Gastroesophageal sphincter (tissue), 4 donors: ENCODE measurements around the gene TMSB4X. TPM values are rescaled to one million over a fixed set of nuclear protein-coding genes. Genes with fewer than 3 reads are reported as not detected.
A peak's percentile ranks its signal among the peaks of the same experiment; 100 is the strongest.

Experiments
- ATAC-seq: fragments of 150-250 bp; one replicate; pipeline ENCODE4 v1.9.1; 2016; ENCODE audit warnings: mild to moderate bottlenecking, moderate library complexity
- H3K27ac ChIP-seq, 4 donors: fragments of 200-600 bp; sonication (generic) in 3 of 4; 1 replicate in 3 of 4; 2 replicates in 1 of 4; pipeline ENCODE4 v1.5.1; 2016 to 2019
- H3K27me3 ChIP-seq: fragments of 200-600 bp; sonication (generic); one replicate; pipeline ENCODE4 v1.5.1; 2019
- H3K36me3 ChIP-seq, 2 donors: fragments of 200-600 bp; sonication (generic); one replicate each; pipeline ENCODE4 v1.5.1; 2019; ENCODE audit warnings: control low read depth in 1 of 2
- H3K4me1 ChIP-seq, 3 donors: fragments of 200-600 bp; sonication (generic); 1 replicate in 2 of 3; 2 replicates in 1 of 3; pipeline ENCODE4 v1.5.1; 2016 to 2019; ENCODE audit warnings: control low read depth in 2 of 3
- H3K4me3 ChIP-seq, 2 donors: fragments of 200-600 bp; sonication (generic); one replicate each; pipeline ENCODE4 v1.5.1; 2019; ENCODE audit warnings: mild to moderate bottlenecking in 1 of 2, moderate library complexity in 1 of 2
- H3K9me3 ChIP-seq, 3 donors: fragments of 200-600 bp; sonication (generic); one replicate each; pipeline ENCODE4 v1.5.1; 2017 to 2019; ENCODE audit warnings: control low read depth in 2 of 3
- CTCF ChIP-seq, 4 experiments: fragments of 200-600 bp in 2 of 4; fragments of 450-650 bp in 2 of 4; sonication (generic) in 1 of 4; IDR thresholded peaks; one replicate each; pipeline ENCODE4 v1.5.1; 2017 to 2019; ENCODE audit warnings: antibody characterized with exemption in 4 of 4, mild to moderate bottlenecking in 2 of 4, moderate library complexity in 2 of 4
- EP300 ChIP-seq: sonication (generic); formaldehyde crosslinking; IDR thresholded peaks from one replicate; pipeline ENCODE4 v1.6.1; 2017; ENCODE audit warnings: antibody characterized with exemption, mild to moderate bottlenecking
- POLR2A ChIP-seq, 2 donors: fragments of 450-650 bp; IDR thresholded peaks; one replicate each; pipeline ENCODE4 v1.6.1; 2017; ENCODE audit warnings: antibody characterized with exemption in 2 of 2, mild to moderate bottlenecking in 2 of 2, moderate library complexity in 1 of 2
- POLR2AphosphoS5 ChIP-seq: sonication (generic); formaldehyde crosslinking; IDR thresholded peaks from one replicate; pipeline ENCODE4 v1.6.1; 2017; ENCODE audit warnings: antibody characterized with exemption
- WGBS, 2 donors: methylation state at CpG; one replicate each; pipeline ENCODE4 v1.1.5; 2018; ENCODE audit warnings: low coverage in 1 of 2; 5-methylcytosine and 5-hydroxymethylcytosine counted together
- total RNA-seq, 4 donors: library from RNA; depleted of rRNA; stranded (reverse); fragments of >200 nt; gene quantifications; one replicate each; pipeline ENCODE4 v1.1.0, GENCODE V29; 2016

TMSB4X gene
- total RNA-seq, 4 donors from 2014 or later = 2,260 to 4,561 (median 3,693) TPM

DNA sequence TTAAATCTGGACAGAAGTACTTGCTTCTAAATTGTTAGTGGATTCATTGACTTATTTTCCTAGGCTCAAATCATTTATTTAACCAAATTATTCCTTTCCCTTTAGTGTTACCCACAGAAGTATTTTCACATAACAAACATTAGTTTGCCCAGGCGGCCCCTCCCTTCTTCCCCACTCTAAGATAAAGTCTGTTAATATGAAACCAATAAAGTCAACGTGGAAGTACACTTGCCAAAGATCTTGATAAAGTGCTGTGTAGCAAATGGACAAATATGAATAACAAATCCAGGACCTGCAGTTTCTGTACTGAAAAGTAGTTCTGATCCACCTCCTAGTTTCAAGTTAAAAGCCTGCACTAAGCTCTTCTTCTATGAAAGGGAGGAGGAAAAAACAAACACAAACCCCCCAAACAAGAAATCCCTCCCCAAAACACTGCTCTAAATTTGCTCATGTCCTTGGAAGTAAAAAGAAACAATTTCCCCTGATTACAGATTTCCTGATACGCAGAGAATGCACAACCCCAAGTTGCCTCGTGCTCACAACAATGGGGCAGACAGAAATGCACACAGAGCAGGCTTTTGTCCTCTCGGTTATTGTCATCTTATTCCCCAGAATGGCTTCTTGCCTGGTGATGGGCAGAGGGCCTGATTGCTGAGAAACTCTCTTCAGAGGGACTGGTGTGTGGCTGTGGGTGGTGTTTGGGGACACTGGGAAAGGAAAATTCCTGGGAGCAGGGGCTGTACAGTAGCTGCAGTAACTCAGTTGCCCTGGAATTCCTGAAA lies 23.2 kb downstream of the TMSB4X start:
- Histone ChIP-seq H3K9me3 (no peaks in the 10 kb centered on the region), H3K27me3 (no peaks in the 10 kb centered on the region), H3K4me3 (no peak overlapping the region), H3K27ac (peak overlapping the region in 1 of 4 donors; percentile 19), H3K4me1 (peaks cover 0 to 3% (median 0%) of the 10 kb centered on the region in 3 donors), H3K36me3 (no peaks in the 10 kb centered on the region)
- TF ChIP-seq EP300 (no peak), CTCF (IDR thresholded peaks at IDR 0.05) (no peak), POLR2AphosphoS5 (no peak), POLR2A (IDR thresholded peaks at IDR 0.05) (no peak)
- 34 to 41% methylated on average over 4 of the region's 5 CpGs for WGBS, 2 donors
- no peak for ATAC-seq

GRCh38 chrX:12999422-12999821 lies 24.5 kb downstream of the TMSB4X start:
- Histone ChIP-seq H3K36me3 (no peaks in the 10 kb centered on the region), H3K27me3 (no peaks in the 10 kb centered on the region), H3K27ac (no peak overlapping the region), H3K9me3 (no peaks in the 10 kb centered on the region), H3K4me3 (no peak overlapping the region), H3K4me1 (no peaks in the 10 kb centered on the region)
- no peak for ATAC-seq
- no peak for TF ChIP-seq POLR2AphosphoS5
- no peak for TF ChIP-seq CTCF (IDR thresholded peaks at IDR 0.05)
- TF ChIP-seq EP300 = no peak
- TF ChIP-seq POLR2A (IDR thresholded peaks at IDR 0.05) = no peak
- 70 to 72% methylated on average over 9 of the region's 9 CpGs for WGBS, 2 donors

DNA sequence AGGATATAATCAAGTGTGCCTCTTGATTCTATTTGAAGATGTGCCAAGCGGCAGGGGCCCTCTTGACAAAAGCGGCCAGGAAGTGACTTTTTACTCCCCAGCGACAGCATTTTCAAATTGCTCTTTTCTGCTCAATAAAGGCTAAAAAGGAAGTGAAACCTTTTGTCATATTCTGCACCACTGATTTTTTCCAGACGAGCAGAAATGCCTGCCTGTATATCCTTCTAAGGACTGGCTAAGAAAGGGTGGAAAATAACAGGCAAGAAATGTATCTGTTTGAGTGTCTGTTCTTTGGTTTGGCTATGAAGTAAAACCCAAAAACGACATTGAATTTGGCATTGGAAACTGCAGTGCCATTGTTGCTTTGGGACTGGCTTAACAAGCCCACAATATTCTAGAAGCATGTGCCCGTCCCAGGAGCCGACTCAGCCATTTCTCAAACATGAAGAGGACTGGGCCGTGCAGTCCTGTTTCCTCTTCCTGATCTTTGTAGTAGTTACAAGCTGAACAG lies 25.4 kb downstream of the TMSB4X start:
- Histone ChIP-seq H3K27ac (peak overlapping the region in 2 of 4 donors; percentile 19 to 25), H3K36me3 (no peaks in the 10 kb centered on the region), H3K9me3 (no peaks in the 10 kb centered on the region), H3K4me1 (no peaks in the 10 kb centered on the region), H3K4me3 (no peak overlapping the region), H3K27me3 (no peaks in the 10 kb centered on the region)
- TF ChIP-seq EP300 (no peak), POLR2AphosphoS5 (no peak), POLR2A (IDR thresholded peaks at IDR 0.05) (no peak), CTCF (IDR thresholded peaks at IDR 0.05) (no peak)
- WGBS, 2 donors = 40 to 44% methylated on average over 2 to 8 of the region's 8 CpGs
- no peak for ATAC-seq

GRCh38 chrX:13001097-13001496 lies 26.2 kb downstream of the TMSB4X start:
- ATAC-seq = no peak
- H3K27me3 ChIP-seq = no peaks in the 10 kb centered on the region
- H3K27ac ChIP-seq = peak overlapping the region in 1 of 4 donors; percentile 19
- H3K4me1 ChIP-seq = peaks cover 0 to 4% (median 0%) of the 10 kb centered on the region in 3 donors
- no peaks in the 10 kb centered on the region for H3K9me3 ChIP-seq
- 92 to 100% methylated on average over 2 to 3 of the region's 5 CpGs for WGBS, 2 donors
- no peak for TF ChIP-seq POLR2AphosphoS5
- no peaks in the 10 kb centered on the region for H3K36me3 ChIP-seq
- H3K4me3 ChIP-seq = no peak overlapping the region

DNA sequence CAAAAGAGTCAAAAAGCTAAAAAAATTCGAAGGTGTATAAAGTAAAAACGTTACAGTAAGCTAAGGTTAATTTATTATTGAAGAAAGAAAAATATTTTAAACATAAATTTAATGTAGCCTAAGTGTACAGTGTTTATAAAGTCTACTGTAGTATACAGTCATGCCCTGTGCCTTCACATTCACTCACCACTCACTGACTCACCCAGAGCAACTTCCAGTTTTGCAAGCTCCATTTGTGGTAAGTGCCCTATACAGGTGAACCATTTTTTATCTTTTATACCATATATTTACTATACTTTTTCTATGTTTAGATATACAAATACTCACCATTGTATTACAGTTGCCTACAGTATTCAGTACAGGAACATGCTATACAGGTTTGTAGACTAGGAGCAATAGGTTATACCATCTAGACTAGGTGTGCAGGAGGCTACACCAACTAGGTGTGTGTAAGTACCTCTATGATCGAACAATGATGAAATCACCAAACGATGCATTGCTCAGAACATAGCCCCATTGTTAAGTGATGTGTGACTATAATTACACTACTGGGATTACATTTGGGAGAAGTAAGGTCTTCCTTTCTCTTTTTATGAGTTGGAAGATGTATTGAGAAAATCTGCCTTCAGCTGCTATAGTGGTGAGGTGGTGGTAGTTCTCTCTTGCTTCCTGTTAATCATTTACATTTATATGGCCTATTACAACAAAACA lies 27.2 kb downstream of the TMSB4X start:
- ATAC-seq = no peak
- TF ChIP-seq POLR2A (IDR thresholded peaks at IDR 0.05) = no peak
- TF ChIP-seq EP300 = no peak
- TF ChIP-seq POLR2AphosphoS5 = no peak
- no peak for TF ChIP-seq CTCF (IDR thresholded peaks at IDR 0.05)
- no peaks in the 10 kb centered on the region for H3K36me3 ChIP-seq
- H3K4me1 ChIP-seq = peaks cover 0 to 15% (median 2%) of the 10 kb centered on the region in 3 donors
- no peak overlapping the region for H3K4me3 ChIP-seq
- WGBS, 2 donors = 71 to 74% methylated on average over 4 of the region's 4 CpGs
- no peak overlapping the region for H3K27ac ChIP-seq
- H3K27me3 ChIP-seq = no peaks in the 10 kb centered on the region
- no peaks in the 10 kb centered on the region for H3K9me3 ChIP-seq
